Measurements from ENCODE around the gene MATN1.
A peak's percentile ranks its signal among the peaks of the same experiment; 100 is the strongest.
"Not testable (repeated sequence)": the region's sequence is repeated elsewhere in the genome, so short reads cannot be mapped to it uniquely, and the experiment has no call there.

The MATN1 gene

DNA sequence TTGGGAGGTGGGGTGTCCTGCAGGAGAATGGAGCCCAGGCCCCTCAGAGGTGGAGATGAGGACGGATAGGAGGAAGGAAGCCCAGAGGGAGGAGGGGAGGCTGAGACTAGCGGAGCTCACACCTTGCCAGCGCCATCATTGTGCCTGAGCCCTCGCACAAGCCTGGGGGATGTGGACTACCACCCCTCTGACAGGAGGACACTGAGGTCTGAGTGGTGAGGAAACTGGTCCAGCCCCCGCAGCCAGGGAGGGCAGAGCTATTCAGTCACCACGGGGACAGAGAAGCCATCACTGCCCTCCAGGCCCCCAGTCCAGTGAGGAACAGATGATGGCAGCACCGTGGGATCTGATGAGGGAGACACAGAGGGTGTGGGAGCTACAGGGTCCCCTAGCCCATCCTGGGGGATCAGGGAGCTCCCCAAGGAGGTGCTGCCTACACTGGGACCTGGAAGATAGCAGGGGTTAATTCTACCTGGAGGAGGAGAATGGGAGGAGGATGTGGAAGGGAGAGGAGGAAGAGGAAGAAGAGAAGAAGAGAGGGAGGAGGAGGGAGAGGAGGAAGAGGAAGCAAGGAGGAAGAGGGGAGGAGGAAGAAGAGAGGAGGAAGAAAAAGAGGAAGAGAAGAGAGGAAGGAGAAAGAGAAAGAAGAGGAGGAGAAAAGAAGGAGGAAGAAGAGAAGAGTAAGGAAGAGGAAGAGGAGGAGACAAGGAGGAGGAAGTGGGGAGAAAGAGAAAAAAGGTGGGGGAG lies 31.0 kb downstream of the MATN1 start:
- H3K36me3 ChIP-seq (ENCODE audit: control insufficient read depth, insufficient read depth, low read length) = no peaks in the 10 kb centered on the region
- no peak overlapping the region for H3K9ac ChIP-seq (ENCODE audit: low read depth, low read length)
- no peaks in the 10 kb centered on the region for H3K9me3 ChIP-seq (ENCODE audit: control insufficient read depth, insufficient read depth, low read length)
- peaks cover 15% of the 10 kb centered on the region for H3K4me1 ChIP-seq (ENCODE audit: control insufficient read depth, insufficient read depth, low read length)
- H3K27ac ChIP-seq (ENCODE audit: low read depth, low read length) = no peak overlapping the region
- H3K4me3 ChIP-seq (ENCODE audit: low read depth, low read length) = no peak overlapping the region
- H3K27me3 ChIP-seq (ENCODE audit: control insufficient read depth, insufficient read depth, low read length) = no peaks in the 10 kb centered on the region

DNA sequence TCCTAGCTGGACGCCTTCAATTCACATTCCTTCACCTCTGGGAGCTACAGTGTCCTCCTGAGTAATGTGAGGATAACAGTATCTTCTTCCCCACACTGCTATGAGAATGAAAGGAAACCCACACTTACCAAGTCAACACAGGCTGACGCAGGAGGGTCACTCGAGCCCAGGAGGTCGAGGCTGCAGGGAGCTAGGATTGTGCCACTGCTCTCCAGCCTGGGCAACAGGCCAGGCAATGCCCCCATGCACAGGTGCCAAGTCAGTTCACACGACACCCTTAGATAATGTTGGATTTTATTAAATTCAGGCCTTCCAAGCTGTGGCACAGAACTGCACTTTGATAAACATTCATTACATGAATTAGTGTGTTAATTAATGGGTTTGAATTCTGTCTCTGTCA lies 31.9 kb downstream of the MATN1 start:
- H3K36me3 ChIP-seq (ENCODE audit: control insufficient read depth, insufficient read depth, low read length) = no peaks in the 10 kb centered on the region

DNA sequence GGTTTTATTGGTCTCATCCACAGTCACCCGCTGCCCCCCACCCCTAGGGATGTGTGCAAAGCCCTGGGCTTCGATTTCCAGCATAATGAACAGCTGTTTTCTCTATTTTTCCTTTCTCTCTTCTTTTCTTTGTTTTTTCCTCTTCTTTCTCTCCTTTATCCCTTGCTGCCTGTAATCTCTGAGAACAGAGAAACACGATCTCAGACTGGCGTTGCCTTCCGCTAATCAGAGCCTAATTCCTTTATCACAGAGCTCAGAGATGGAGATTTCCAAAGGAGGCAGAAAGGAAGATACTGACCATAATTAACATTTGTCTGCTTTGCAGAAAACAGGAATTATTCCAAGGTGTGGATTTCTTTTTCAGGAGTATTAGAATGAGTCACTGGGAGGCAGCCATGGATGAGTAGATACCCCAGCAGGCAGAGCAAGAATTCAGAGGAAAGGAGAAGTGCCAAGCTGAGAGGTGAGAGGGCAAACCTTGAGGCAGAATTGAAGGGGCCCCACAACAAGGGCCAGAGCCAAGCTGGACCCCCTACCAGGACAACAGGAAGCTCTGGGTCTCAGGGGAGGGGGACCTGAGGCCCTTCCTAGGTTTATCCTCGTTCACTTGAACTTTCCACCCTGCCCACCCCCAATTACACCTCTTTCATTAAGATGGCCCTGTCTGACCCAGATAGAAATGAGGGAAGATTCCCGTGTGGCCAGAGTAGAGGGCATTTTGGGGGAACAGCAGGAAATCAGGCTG lies 33.3 kb downstream of the MATN1 start:
- H3K27ac ChIP-seq (ENCODE audit: low read depth, low read length) = peak overlapping the region; percentile 6
- no peaks in the 10 kb centered on the region for H3K36me3 ChIP-seq (ENCODE audit: control insufficient read depth, insufficient read depth, low read length)
- no peaks in the 10 kb centered on the region for H3K9me3 ChIP-seq (ENCODE audit: control insufficient read depth, insufficient read depth, low read length)
- H3K4me3 ChIP-seq (ENCODE audit: low read depth, low read length) = no peak overlapping the region
- no peaks in the 10 kb centered on the region for H3K27me3 ChIP-seq (ENCODE audit: control insufficient read depth, insufficient read depth, low read length)
- peaks cover 24% of the 10 kb centered on the region for H3K4me1 ChIP-seq (ENCODE audit: control insufficient read depth, insufficient read depth, low read length)
- H3K9ac ChIP-seq (ENCODE audit: low read depth, low read length) = no peak overlapping the region

More for the DNA sequence above, 31.9 kb downstream of the MATN1 start:
- peaks cover 15% of the 10 kb centered on the region for H3K4me1 ChIP-seq (ENCODE audit: control insufficient read depth, insufficient read depth, low read length)
- H3K27ac ChIP-seq (ENCODE audit: low read depth, low read length) = no peak overlapping the region
- H3K9me3 ChIP-seq (ENCODE audit: control insufficient read depth, insufficient read depth, low read length) = no peaks in the 10 kb centered on the region
- no peak overlapping the region for H3K4me3 ChIP-seq (ENCODE audit: low read depth, low read length)
- H3K27me3 ChIP-seq (ENCODE audit: control insufficient read depth, insufficient read depth, low read length) = no peaks in the 10 kb centered on the region
- H3K9ac ChIP-seq (ENCODE audit: low read depth, low read length) = no peak overlapping the region

DNA sequence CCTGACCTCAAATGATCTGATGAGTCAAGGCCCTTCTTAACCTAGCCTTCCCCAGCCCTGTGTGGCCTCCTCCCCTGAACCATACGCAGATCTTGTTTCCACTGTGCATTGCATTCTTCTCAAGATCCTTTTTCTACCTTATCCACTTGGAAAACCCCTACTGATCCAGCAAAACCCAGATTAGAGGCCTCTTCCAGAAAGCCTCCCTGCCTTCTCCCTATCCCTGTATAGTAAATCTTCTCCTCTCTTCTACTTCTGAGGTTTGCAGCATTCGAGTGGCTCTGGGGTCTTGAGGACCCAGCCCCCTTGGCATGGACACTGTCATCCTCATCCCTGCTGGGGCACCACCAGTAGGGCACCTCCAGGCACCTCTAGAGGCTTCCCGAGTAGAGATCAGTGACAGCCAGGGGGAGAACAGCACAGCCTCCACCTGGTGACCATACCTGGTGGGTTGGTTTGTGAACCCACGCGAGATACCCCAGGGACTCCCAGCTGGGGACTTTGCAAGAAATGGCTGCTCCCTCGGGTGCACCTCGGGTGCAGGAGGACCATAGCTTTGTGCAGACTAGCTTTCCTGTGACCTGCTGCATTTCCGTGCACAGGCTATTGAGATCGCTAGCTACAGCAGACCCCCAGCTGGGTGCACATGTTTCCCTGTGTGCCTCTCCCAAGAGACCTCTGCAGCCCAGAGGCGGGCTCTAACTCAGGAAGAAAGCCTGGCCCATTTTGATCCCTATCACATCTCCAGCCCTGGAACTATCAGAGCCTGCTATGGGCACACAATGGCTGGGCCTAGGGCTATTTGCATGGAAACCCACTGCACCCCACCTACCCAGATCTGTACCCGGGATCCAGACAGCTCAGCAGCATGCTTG lies 34.2 kb downstream of the MATN1 start:
- Histone ChIP-seq H3K4me1 (ENCODE audit: control insufficient read depth, insufficient read depth, low read length) (peaks cover 24% of the 10 kb centered on the region), H3K36me3 (ENCODE audit: control insufficient read depth, insufficient read depth, low read length) (no peaks in the 10 kb centered on the region), H3K27ac (ENCODE audit: low read depth, low read length) (peak overlapping the region; percentile 6), H3K4me3 (ENCODE audit: low read depth, low read length) (no peak overlapping the region), H3K27me3 (ENCODE audit: control insufficient read depth, insufficient read depth, low read length) (peaks cover 8% of the 10 kb centered on the region), H3K9ac (ENCODE audit: low read depth, low read length) (no peak overlapping the region), H3K9me3 (ENCODE audit: control insufficient read depth, insufficient read depth, low read length) (no peaks in the 10 kb centered on the region)

DNA sequence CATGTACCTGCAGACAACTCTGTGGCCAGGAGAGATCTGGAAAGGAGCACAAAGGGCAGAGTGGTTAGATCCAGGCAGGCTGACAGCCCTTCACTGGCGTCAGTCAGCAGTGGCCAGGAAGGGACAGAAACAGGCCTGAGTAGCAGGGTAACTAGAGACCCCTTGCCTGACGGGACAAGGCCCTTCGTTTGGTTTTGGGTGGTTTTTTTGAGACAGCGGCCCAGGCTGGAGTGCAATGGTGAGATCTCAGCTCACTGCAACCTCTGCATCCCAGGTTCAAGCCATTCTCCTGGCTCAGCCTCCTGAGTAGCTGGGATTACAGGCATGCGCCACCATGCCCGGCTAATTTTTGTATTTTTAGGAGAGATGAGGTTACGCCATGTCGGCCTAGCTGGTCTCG lies 34.9 kb downstream of the MATN1 start:
- H3K27ac ChIP-seq (ENCODE audit: low read depth, low read length); H3K9ac ChIP-seq (ENCODE audit: low read depth, low read length); H3K36me3 ChIP-seq (ENCODE audit: control insufficient read depth, insufficient read depth, low read length); H3K4me3 ChIP-seq (ENCODE audit: low read depth, low read length); H3K9me3 ChIP-seq (ENCODE audit: control insufficient read depth, insufficient read depth, low read length): not testable (repeated sequence)
- H3K27me3 ChIP-seq (ENCODE audit: control insufficient read depth, insufficient read depth, low read length) = peaks cover 10% of the 10 kb centered on the region
- H3K4me1 ChIP-seq (ENCODE audit: control insufficient read depth, insufficient read depth, low read length) = peaks cover 24% of the 10 kb centered on the region

DNA sequence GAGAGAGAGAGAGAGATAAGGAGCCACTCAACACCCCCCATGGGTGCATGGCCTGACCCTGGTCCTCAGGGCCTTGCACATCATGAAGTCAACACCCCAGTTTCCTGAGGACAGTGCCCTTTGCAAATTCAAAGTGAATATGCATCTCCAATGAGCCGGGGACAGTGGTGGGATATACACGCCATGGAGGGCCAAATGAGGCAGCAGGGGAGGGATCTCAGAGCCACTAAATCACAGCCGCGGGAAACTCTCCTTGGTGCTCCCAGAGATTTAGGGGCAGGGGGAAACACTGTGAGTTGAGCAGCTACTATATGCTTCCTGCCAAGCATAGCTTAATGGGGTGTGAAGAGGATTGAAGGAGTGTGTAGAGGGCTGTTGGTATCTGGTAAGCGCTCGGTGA lies 35.5 kb downstream of the MATN1 start:
- no peaks in the 10 kb centered on the region for H3K36me3 ChIP-seq (ENCODE audit: control insufficient read depth, insufficient read depth, low read length)

DNA sequence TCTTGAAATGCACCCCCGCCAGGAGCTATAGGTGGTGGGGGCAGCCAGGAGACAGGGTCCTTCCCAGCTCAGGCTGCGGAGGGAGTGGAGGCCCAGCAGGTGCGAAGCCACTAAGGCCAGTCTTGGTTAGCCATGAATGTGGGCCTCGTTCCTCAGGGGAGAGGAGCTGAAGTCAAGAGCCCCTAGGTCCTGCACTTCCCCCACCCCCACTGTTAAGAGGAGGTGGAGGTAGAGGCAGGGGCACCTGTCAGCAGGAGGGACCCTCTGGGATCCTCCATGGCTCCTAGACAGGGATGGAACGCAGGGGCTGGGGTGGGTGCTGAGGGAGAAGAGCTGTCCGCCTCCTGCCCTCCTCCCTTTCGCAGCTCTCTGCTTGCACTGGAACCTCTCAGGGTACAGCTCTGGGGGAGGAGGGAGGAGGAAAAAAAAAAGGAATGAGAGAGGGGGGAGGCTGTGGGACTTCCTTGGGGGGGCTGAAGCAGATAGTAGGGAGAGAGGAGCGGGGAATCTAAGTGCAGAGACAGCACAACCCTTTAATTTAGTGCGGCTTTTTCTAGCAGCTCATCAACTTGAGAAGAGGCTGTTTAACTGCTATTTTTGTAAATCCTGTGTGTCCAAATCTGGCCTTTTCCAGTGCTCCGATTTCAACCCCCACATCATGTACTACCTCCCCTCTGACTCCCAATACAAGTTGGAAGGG lies 37.0 kb downstream of the MATN1 start:
- Histone ChIP-seq H3K27ac (ENCODE audit: low read depth, low read length) (peak overlapping the region; percentile 64), H3K9me3 (ENCODE audit: control insufficient read depth, insufficient read depth, low read length) (no peaks in the 10 kb centered on the region), H3K36me3 (ENCODE audit: control insufficient read depth, insufficient read depth, low read length) (no peaks in the 10 kb centered on the region), H3K4me3 (ENCODE audit: low read depth, low read length) (peak overlapping the region; percentile 66; the same call in 1 of the 2 replicates), H3K9ac (ENCODE audit: low read depth, low read length) (no peak overlapping the region), H3K4me1 (ENCODE audit: control insufficient read depth, insufficient read depth, low read length) (peaks cover 24% of the 10 kb centered on the region), H3K27me3 (ENCODE audit: control insufficient read depth, insufficient read depth, low read length) (peaks cover 10% of the 10 kb centered on the region)

More for the DNA sequence above, 35.5 kb downstream of the MATN1 start:
- Histone ChIP-seq H3K9me3 (ENCODE audit: control insufficient read depth, insufficient read depth, low read length) (no peaks in the 10 kb centered on the region), H3K4me3 (ENCODE audit: low read depth, low read length) (no peak overlapping the region), H3K27me3 (ENCODE audit: control insufficient read depth, insufficient read depth, low read length) (peaks cover 10% of the 10 kb centered on the region), H3K27ac (ENCODE audit: low read depth, low read length) (no peak overlapping the region), H3K9ac (ENCODE audit: low read depth, low read length) (no peak overlapping the region), H3K4me1 (ENCODE audit: control insufficient read depth, insufficient read depth, low read length) (peaks cover 24% of the 10 kb centered on the region)

DNA sequence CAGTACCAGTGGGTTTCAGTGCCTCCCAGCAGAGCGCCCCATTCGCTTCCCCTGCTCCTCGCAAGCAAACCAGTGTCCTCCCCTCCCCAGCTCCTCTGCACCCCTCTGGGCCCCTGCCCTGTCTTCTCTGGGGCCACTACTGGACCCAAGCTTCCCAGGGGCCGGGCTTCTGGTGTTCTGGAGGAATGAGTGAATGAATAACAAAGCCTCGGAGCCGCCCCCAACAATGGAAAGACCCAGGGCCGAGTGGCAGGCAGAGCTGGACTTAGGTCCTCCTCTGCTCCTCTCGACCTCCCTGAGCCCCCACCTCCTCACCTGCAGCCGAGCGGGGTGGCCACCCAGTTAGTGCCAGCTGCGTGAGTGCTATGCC lies 37.6 kb downstream of the MATN1 start:
- H3K27me3 ChIP-seq (ENCODE audit: control insufficient read depth, insufficient read depth, low read length) = peaks cover 10% of the 10 kb centered on the region

DNA sequence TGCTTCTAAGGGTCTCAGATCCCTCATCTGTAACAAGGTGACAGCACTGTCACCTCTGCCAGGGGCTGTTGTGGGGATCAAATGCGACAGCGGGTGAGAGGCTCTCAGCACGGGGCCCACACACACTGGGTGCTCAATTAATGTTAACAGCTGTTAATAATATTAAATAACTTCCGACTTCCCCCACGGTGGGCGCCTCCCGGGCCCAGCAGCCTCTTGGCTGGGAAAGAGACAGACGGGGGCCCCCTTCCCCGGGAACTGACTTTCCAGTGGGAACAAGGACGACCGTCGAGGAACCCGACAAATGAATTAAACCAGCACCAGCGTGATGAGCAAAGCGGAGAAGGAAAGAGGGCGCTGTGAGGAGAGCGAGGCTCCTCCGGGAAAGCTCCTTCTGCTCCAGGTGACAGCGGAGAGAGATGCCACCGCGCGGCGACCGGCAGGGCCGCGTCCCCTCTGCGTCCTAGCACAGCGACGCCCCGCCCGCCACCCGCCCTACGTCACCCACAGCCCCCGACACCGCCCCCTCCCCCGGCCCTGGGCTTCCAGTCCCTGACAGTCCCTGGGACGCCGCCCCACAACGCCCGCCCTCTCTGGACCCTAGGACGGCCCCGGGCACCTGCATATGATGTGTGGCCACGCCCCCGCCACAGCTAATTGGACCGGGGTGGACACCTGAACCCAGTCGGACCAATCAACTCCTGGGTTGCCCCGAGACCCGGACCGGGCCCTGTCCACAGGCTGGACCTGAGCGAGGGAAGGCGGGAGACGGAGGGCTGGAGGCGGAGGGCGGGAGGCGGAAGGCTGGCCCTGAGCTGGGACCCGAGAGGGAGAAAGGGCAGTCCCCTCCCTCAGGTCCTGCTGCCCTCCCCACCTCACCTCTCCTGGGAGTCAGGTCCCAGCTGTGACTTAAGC lies 38.2 kb downstream of the MATN1 start:
- Histone ChIP-seq H3K4me3 (ENCODE audit: low read depth, low read length) (peak overlapping the region; percentile 66), H3K4me1 (ENCODE audit: control insufficient read depth, insufficient read depth, low read length) (peaks cover 16% of the 10 kb centered on the region), H3K36me3 (ENCODE audit: control insufficient read depth, insufficient read depth, low read length) (no peaks in the 10 kb centered on the region), H3K9me3 (ENCODE audit: control insufficient read depth, insufficient read depth, low read length) (0 out of 2 replicates have a peak, but pooled peaks cover 1% of the 10 kb centered on the region), H3K27me3 (ENCODE audit: control insufficient read depth, insufficient read depth, low read length) (peaks cover 10% of the 10 kb centered on the region), H3K9ac (ENCODE audit: low read depth, low read length) (no peak overlapping the region), H3K27ac (ENCODE audit: low read depth, low read length) (peak overlapping the region; percentile 64)

More for the DNA sequence above, 37.6 kb downstream of the MATN1 start:
- Histone ChIP-seq H3K9ac (ENCODE audit: low read depth, low read length) (no peak overlapping the region), H3K9me3 (ENCODE audit: control insufficient read depth, insufficient read depth, low read length) (no peaks in the 10 kb centered on the region), H3K4me3 (ENCODE audit: low read depth, low read length) (peak overlapping the region; percentile 66), H3K4me1 (ENCODE audit: control insufficient read depth, insufficient read depth, low read length) (peaks cover 22% of the 10 kb centered on the region), H3K27ac (ENCODE audit: low read depth, low read length) (peak overlapping the region; percentile 64), H3K36me3 (ENCODE audit: control insufficient read depth, insufficient read depth, low read length) (no peaks in the 10 kb centered on the region)
